Measurements from ENCODE around the gene ATP9A.

Gene ATP9A

GRCh38 chr20:51757226-51757625 is 11.0 kb downstream of the ATP9A start:
- no peak for TF ChIP-seq SIN3A (IDR thresholded peaks at IDR 0.05; ENCODE audit: borderline replicate concordance, insufficient read depth, low read length)
- no peak for TF ChIP-seq REST (IDR thresholded peaks at IDR 0.05; ENCODE audit: insufficient read depth in 1 of 2, low read depth in 2 of 2, low read length in 2 of 2)
- TF ChIP-seq POLR2AphosphoS5 (IDR thresholded peaks at IDR 0.05; ENCODE audit: low read depth, low read length) = no peak
- TF ChIP-seq FOXP2 (optimal IDR thresholded peaks at IDR 0.05; ENCODE audit: borderline replicate concordance, extremely low read depth, extremely low read length, insufficient read depth) = no peak
- no peak for TF ChIP-seq TAF1 (IDR thresholded peaks at IDR 0.05; ENCODE audit: borderline replicate concordance, insufficient read depth, low read length)

- TF ChIP-seq TAF1 (IDR thresholded peaks at IDR 0.05; ENCODE audit: borderline replicate concordance, insufficient read depth, low read length) (no peak), SIN3A (IDR thresholded peaks at IDR 0.05; ENCODE audit: borderline replicate concordance, insufficient read depth, low read length) (no peak), REST (IDR thresholded peaks at IDR 0.05; ENCODE audit: insufficient read depth in 1 of 2, low read depth in 2 of 2, low read length in 2 of 2) (no peak), POLR2AphosphoS5 (IDR thresholded peaks at IDR 0.05; ENCODE audit: low read depth, low read length) (no peak), FOXP2 (optimal IDR thresholded peaks at IDR 0.05; ENCODE audit: borderline replicate concordance, extremely low read depth, extremely low read length, insufficient read depth) (no peak)
Measured at GRCh38 chr20:51756653-51757052, 11.5 kb downstream of the ATP9A start.

- TF ChIP-seq REST (IDR thresholded peaks at IDR 0.05; ENCODE audit: insufficient read depth in 1 of 2, low read depth in 2 of 2, low read length in 2 of 2) = no peak
- TF ChIP-seq SIN3A (IDR thresholded peaks at IDR 0.05; ENCODE audit: borderline replicate concordance, insufficient read depth, low read length) = no peak
- no peak for TF ChIP-seq POLR2AphosphoS5 (IDR thresholded peaks at IDR 0.05; ENCODE audit: low read depth, low read length)
- TF ChIP-seq TAF1 (IDR thresholded peaks at IDR 0.05; ENCODE audit: borderline replicate concordance, insufficient read depth, low read length) = no peak
- no peak for TF ChIP-seq FOXP2 (optimal IDR thresholded peaks at IDR 0.05; ENCODE audit: borderline replicate concordance, extremely low read depth, extremely low read length, insufficient read depth)
Measured at GRCh38 chr20:51752343-51752951, 15.7 kb downstream of the ATP9A start.

- no peak for TF ChIP-seq SIN3A (IDR thresholded peaks at IDR 0.05; ENCODE audit: borderline replicate concordance, insufficient read depth, low read length)
- TF ChIP-seq FOXP2 (optimal IDR thresholded peaks at IDR 0.05; ENCODE audit: borderline replicate concordance, extremely low read depth, extremely low read length, insufficient read depth) = no peak
- no peak for TF ChIP-seq TAF1 (IDR thresholded peaks at IDR 0.05; ENCODE audit: borderline replicate concordance, insufficient read depth, low read length)
- TF ChIP-seq REST (IDR thresholded peaks at IDR 0.05; ENCODE audit: insufficient read depth in 1 of 2, low read depth in 2 of 2, low read length in 2 of 2) = no peak
Measured at GRCh38 chr20:51750770-51751388, 17.3 kb downstream of the ATP9A start.

Measured in PFSK-1 (cell line).